ENCODE results near the gene WDR4. TPM values are rescaled to one million over a fixed set of nuclear protein-coding genes. Genes with fewer than 3 reads are reported as not detected.
"Not testable (repeated sequence)": the region's sequence is repeated elsewhere in the genome, so short reads cannot be mapped to it uniquely, and the experiment has no call there.

Gene WDR4, protein sequence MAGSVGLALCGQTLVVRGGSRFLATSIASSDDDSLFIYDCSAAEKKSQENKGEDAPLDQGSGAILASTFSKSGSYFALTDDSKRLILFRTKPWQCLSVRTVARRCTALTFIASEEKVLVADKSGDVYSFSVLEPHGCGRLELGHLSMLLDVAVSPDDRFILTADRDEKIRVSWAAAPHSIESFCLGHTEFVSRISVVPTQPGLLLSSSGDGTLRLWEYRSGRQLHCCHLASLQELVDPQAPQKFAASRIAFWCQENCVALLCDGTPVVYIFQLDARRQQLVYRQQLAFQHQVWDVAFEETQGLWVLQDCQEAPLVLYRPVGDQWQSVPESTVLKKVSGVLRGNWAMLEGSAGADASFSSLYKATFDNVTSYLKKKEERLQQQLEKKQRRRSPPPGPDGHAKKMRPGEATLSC
- total RNA-seq (2014; rRNA removed; shearing (Covaris generic); ENCODE audit: low replicate concordance) = 18.9 and 59.2 TPM in 2 replicates

DNA sequence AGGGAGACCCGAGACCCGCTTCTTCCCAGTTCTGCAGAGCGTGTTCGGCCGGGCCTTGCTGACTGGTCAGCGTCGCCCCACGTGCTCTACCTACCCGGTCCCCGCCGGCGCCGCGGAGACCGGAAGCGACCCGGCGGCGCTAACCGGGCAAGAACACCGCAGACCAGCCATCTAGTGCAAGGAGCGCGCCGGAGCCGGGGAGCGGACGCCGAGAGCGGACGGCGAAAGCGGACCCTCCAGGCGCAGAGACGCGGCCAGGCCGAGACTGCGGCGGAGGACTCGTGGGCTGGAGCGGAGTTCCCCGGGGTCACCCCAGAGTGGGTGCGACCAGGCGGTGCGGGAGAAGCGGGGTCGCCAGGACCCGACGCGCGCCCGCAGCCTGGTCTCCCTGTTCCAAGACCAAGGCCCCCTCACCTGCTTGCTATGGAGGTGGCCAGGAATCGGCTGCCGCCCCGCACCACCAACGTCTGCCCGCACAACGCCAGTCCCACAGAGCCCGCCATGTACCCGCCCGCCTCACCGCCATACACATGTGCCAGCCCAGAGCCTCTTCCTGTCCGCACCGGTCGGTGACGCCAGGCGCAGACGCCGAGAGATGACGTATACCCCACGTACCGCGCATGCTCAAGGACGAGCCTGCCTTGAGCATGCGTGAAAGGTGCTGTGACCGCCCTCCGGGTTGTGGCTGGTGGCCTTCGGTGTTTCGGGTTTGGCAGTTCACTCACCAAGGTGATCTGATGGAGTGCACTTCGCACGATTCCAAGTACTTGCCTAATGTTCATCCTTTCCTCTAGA is at the start of gene WDR4:
WDR4 (minus strand) TSS at position 547 of the 795 bp plus-strand sequence; CDS start at position 503, 44 bp downstream.
- H3K4me3 ChIP-seq = peak within 1 kb of the TSS; percentile 98
- peak; percentile 98 for DNase-seq
- peaks cover 5% of the 10 kb centered on the region for H3K9me3 ChIP-seq
- H3K36me3 ChIP-seq = peaks cover 36% of the 10 kb centered on the region
- no peaks in the 10 kb centered on the region for H3K27me3 ChIP-seq

DNA sequence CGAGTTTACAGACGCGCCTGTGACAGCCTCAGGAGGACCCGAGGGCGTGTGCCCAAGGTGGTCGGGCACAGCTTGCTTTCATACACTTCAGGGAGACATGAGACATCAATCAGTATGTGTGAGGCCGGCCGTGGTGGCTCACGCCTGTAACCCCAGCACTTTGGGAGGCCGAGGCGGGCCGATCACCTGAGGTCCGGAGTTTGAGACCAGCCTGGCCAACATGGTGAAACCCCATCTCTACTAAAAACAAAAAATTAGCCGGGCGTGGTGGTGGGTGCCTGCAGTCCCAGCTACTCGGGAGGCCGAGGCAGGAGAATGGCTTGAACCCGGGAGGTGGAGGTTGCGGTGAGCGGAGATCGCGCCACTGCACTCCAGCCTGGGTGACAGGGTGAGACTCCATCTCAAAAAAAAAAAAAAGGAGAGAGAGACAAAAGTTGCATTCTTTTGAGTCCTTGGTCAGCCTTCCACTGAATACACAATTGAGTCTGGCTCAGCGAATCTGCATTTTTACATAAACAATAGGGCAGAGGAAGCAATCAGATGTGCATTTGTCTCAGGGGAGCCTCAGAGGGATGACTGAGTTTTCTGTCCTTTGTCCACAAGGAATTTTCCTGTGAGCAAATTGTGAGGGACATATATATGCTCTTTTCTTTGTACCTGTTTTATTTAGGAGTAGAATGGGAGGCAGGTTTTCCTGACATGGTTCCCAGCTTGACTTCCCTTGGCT is 48.3 kb upstream of the WDR4 start:
- not testable (repeated sequence) for DNase-seq, H3K9me3 ChIP-seq, H3K36me3 ChIP-seq, H3K27me3 ChIP-seq, H3K4me3 ChIP-seq

DNA sequence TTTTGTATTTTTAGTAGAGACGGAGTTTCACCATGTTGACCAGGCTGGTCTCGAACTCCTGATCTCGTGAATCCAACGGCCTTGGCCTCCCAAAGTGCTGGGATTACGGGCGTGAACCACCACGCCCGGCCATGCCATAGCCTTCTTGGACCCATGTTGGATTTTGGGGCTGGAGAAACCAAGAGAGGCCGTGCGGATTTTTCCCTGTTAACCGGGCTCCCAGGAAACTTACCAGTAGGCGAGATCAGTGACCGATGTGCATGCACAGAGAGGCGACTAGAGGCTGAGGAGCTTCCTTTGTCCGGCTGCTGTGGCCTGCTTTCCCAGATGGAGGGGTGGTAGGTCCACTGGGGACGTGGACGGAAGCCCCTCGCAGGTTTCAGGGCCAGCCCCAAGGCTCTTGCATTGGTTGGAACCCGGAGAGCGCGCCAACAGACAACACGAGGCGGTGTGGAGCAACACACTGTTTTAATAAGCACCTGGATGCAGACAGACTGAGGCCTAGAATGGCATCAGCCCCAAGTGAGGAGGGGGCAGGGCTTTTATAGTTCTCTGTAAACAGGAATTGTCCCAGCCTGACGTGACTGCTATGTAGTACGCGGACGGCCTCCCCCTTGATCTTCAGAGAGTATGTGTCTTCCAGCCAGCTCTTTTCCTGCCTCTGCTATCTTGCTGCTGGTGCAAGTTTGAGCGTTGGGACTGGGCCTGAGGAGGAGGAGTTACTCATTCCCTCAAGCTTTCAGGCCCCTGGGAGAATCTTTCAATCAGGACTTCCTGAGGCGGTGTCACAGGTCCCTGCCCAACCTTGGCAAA is 46.0 kb upstream of the WDR4 start, which contains the start of gene ERVH48-1:
ERVH48-1 (minus strand) TSS at position 517 of the 813 bp plus-strand sequence. CDS start 6,624 bp downstream, outside the sequence.
- no peaks in the 10 kb centered on the region for H3K27me3 ChIP-seq
- no peaks in the 10 kb centered on the region for H3K36me3 ChIP-seq
- no peak within 1 kb of the TSS for H3K4me3 ChIP-seq
- DNase-seq = no peak
- H3K9me3 ChIP-seq = no peaks in the 10 kb centered on the region

DNA sequence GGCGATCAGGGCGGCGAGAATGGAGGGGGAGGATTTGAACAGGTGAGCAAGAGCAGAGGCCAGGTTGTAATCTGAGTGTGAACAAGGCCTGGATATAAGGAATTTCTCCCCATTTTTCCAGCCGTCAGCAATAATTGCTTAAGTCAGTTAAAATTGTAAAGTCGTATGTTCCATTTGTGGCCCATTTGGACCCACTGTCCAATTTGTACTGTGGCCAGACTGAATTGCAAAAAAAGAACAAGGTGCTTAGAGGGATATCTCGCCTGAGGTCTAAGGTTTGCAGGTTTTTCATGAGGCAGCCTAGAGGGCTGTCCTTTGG is 45.1 kb upstream of the WDR4 start:
- no peak for DNase-seq
- Histone ChIP-seq H3K27me3 (no peaks in the 10 kb centered on the region), H3K36me3 (no peaks in the 10 kb centered on the region), H3K4me3 (no peak overlapping the region), H3K9me3 (no peaks in the 10 kb centered on the region)

DNA sequence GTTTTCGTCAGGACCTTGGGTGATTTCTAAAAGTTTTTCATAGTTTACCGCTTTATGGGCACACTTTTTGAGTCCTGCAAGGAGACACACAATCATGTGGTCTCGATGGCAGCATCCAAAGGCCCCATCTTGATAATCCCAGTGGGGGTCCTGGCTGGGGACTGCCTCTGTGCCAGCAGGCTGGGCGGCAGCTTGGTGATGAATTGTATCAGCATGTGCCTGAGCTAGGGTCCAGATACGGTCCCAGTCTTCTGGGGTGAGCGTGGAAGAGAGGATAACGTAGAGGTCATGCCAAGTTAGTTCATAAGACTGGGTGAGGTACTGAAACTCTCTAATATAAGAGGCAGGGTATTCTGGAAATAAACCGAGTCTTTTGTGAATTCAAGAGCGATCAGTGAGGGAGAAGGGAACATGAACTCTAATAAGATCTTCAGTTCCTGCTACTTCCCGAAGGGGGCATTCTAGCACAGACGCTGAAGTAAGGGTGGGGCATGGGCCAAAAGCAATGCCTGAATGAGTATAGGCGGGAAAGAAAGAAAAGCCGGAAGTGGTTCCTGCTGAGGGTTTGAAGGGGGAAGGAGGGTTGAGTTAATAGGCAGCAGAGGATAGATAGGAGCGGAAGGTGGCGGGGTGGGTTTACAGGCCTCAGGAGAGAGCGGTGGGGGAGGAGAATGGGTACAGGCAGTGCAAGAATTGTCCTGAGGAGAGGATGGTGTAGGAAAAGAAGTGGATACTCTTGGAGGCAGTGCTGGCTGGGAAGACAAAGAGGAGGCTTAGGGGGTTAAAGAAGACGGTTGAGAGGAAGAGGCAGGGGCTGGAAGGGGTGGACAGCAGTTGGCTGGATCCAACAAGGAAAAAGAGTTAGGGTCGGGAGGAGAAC is 44.5 kb upstream of the WDR4 start:
- peak; percentile 86 for DNase-seq
- H3K27me3 ChIP-seq = no peaks in the 10 kb centered on the region
- H3K36me3 ChIP-seq = no peaks in the 10 kb centered on the region
- H3K4me3 ChIP-seq = no peak overlapping the region
- H3K9me3 ChIP-seq = no peaks in the 10 kb centered on the region

DNA sequence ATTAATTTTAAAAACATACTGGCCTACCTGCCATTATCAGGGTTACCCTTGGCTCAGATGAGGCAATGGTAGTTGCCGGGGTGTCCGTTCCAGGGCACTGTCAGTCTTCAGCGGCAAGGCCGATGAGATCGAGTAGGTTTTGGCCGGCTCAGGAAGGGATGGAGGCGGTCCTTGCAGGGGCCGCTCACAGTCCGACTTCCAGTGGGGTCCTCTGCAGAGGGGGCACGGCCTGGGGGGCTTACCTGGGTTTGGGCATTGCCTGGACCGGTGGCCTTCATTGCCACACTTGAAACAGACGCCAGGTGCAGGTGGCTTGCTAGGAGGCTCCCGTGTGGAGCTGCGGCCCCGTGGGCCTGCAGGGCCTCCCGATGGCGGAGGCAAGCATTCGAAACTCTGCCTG is 43.6 kb upstream of the WDR4 start:
- no peaks in the 10 kb centered on the region for H3K36me3 ChIP-seq
- H3K9me3 ChIP-seq = no peaks in the 10 kb centered on the region
- H3K4me3 ChIP-seq = no peak overlapping the region
- no peaks in the 10 kb centered on the region for H3K27me3 ChIP-seq
- DNase-seq = no peak

DNA sequence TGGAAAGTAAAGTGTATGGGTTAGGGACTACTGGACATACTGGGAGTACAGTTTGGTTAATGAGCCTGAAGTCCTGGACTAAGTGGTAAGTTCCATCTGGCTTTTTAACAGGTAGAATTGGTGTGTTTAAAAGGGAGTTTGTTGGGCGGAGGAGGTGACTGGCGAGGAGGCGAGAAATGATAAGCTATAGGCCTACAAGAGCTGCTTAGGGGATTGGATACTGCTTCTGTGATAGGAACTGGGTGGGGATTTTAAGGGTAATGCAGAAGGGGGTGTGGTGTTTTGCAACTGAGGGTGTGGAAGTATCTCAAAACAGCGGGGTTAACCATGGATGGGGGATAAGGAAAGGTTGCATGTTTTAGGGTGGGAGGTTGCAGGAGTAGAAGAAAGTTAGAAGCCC is 42.6 kb upstream of the WDR4 start:
- Histone ChIP-seq H3K27me3 (no peaks in the 10 kb centered on the region), H3K9me3 (no peaks in the 10 kb centered on the region), H3K4me3 (no peak overlapping the region), H3K36me3 (no peaks in the 10 kb centered on the region)
- no peak for DNase-seq

DNA sequence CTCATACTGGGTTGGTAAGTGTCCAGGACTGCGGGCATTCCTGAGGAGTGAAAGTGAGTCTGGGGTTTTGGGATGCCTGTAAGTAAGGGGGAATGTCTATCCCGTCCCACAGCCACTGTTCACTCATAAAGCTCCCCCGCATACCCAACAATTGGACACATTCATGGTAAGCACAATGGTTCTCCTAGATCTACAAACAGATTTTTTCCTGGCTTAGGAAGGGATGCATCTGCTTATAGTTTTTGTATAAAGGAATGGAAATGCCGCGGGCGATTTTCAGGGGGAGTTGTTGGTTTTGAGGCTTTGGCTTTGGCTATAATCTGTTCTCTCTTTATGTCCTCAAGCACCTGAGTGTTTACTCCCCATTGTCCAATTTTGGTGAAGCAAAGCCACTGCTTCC is 39.0 kb upstream of the WDR4 start:
- no peaks in the 10 kb centered on the region for H3K9me3 ChIP-seq
- DNase-seq = no peak

DNA sequence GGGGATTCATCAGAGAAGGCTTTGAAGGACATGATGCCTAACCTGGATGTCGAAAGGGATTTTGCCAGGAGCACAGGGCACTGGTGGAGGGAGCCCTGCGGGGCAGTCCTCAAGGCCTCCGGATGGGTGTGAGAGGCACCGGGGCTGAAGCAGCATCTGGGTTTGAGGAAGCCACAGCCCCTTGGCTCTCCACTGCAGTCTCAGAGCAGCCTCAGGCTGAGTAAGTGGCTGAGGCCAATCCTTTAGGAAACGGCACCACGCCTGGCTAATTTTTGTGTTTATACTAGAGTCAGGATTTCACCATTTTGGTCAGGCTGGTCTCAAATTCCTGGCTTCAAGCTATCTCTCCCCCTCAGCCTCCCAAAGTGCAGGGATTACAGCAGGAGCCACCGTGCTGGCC is 34.1 kb upstream of the WDR4 start:
- Histone ChIP-seq H3K4me3 (no peak overlapping the region), H3K36me3 (peaks cover 34% of the 10 kb centered on the region), H3K9me3 (no peaks in the 10 kb centered on the region), H3K27me3 (no peaks in the 10 kb centered on the region)
- peak; percentile 86 for DNase-seq

More for the DNA sequence above, 39.0 kb upstream of the WDR4 start:
- H3K27me3 ChIP-seq = no peaks in the 10 kb centered on the region
- peaks cover 6% of the 10 kb centered on the region for H3K36me3 ChIP-seq
- H3K4me3 ChIP-seq = no peak overlapping the region

DNA sequence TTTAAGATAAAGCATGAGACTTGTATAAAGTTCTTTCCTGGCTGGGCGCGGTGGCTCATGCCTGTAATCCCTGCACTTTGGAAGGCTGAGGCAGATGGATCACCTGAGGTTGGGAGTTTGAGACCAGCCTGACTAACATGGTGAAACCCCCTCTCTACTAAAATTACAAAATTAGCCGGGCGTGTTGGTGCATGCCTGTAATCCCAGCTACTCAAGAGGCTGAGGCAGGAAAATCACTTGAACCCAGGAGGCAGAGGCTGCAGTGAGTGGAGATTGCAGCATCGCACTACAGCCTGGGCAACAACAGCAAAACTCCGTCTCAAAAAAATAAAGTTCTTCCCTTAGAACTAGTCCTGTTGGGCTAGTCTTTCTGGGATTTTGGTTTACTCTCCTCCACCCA is 32.6 kb upstream of the WDR4 start:
- H3K9me3 ChIP-seq, DNase-seq, H3K27me3 ChIP-seq, H3K4me3 ChIP-seq: not testable (repeated sequence)
- peaks cover 46% of the 10 kb centered on the region for H3K36me3 ChIP-seq

DNA sequence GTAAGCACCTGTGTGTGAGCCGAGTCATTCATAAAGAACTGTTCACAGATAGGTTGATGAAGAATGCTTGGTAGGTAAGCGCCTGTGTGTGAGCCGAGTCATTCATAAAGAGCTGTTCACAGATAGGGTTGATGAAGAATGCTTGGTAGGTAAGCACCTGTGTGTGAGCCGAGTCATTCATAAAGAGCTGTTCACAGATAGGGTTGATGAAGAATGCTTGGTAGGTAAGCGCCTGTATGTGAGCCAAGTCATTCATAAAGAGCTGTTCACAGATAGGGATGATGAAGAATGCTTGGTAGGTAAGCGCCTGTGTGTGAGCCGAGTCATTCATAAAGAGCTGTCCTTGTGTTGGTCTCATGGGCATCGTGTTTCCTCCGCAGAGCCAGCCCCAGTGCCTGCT is 29.1 kb upstream of the WDR4 start:
- not testable (repeated sequence) for H3K9me3 ChIP-seq, H3K27me3 ChIP-seq, H3K4me3 ChIP-seq, DNase-seq
- H3K36me3 ChIP-seq = peaks cover 73% of the 10 kb centered on the region

DNA sequence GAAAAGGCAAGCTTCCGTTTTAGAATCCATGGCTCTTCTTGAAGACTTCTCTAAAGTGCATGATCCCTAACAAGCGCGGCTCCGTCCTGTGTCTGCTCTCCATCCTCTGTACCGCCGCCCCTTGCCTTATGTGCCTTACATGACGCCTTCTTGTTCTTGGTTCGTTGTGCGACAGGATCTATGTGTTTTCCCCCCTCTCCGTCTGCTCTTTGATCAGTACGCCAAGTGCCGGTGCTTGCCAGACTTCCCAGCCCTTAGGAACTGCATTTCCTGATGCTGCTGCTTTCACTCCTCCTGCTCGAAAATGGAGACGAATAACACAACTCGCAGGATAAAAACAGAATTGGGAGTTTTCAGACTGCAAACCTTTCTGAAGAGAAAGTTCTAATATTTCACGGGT is 26.9 kb upstream of the WDR4 start:
- Histone ChIP-seq H3K27me3 (no peaks in the 10 kb centered on the region), H3K9me3 (no peaks in the 10 kb centered on the region), H3K36me3 (peaks cover 83% of the 10 kb centered on the region), H3K4me3 (no peak overlapping the region)
- no peak for DNase-seq

DNA sequence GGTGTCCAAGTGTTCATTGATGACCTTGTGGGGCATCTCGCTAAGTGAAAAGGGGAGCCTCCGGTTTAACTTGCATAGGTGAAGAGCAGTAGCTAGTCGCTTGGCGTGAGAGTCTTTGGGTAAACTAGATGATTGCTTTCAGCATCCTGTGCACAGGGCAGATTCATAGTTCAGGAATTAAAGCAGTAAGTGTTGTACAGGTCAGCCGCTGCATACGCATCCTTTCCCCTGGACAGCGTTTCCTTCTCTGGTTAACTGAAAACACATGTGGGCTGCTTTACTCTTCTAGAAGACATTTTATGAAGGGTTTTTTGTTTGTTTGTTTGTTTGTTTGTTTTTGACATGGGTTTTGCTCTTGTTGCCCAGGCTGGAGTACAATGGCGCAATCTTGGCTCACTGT is 25.9 kb upstream of the WDR4 start:
- peaks cover 88% of the 10 kb centered on the region for H3K36me3 ChIP-seq
- H3K4me3 ChIP-seq = no peak overlapping the region
- no peaks in the 10 kb centered on the region for H3K9me3 ChIP-seq
- DNase-seq = no peak
- no peaks in the 10 kb centered on the region for H3K27me3 ChIP-seq

DNA sequence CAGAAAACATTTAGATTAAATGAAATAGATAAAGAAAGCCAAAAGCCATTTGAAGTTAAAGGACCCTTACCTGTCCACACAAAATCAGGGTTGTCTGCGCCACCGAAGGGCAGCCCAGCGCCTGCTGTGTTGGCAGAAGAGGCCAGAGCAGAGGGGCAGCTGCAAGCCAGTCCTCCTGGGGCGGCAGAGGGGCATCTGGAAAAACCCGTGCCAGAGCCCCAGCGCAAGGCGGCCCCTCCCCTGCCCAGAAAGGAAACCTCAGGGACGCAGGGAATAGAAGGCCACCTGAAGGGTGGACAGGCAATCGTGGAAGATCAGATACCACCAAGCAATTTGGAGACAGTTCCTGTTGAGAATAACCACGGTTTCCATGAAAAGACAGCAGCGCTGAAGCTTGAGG is 24.5 kb upstream of the WDR4 start:
- Histone ChIP-seq H3K4me3 (no peak overlapping the region), H3K9me3 (no peaks in the 10 kb centered on the region), H3K27me3 (no peaks in the 10 kb centered on the region), H3K36me3 (peaks cover 86% of the 10 kb centered on the region)
- no peak for DNase-seq

DNA sequence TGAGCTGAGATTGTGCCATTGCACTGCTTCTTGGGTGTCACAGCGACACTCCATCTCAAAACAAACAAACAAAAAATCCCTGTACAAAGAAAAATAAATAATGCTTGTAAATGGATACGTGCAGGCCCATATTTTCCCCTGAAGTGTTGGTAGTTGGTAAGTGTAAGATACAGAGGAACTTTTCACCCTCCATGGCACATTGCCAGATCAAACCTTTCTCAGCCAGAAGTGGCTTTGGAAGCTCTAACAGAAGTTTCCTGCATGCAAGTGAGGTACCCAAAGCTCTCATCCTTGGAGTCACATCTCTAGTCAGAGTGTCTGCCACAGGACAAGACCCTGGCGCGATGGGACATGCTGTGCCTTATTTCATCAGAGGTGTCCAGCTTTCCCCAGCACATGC is 21.1 kb upstream of the WDR4 start:
- Histone ChIP-seq H3K4me3 (no peak overlapping the region), H3K27me3 (no peaks in the 10 kb centered on the region), H3K36me3 (peaks cover 84% of the 10 kb centered on the region), H3K9me3 (no peaks in the 10 kb centered on the region)
- no peak for DNase-seq

All from MG63 (cell line).